Endodermal cell (in vitro differentiated cells): ENCODE data around the gene CLEC2L. TPM values are rescaled to one million over a fixed set of nuclear protein-coding genes. Genes with fewer than 3 reads are reported as not detected.

ENCODE experiments used
- DNase-seq: peaks from one replicate; pipeline ENCODE4 v3.0.0-alpha.2; 2017
- H3K27ac ChIP-seq: 2 replicates; pipeline ENCODE4 v1.5.1; 2013; ENCODE audit warnings: mild to moderate bottlenecking, low read depth, low read length, moderate library complexity
- H3K27me3 ChIP-seq: 2 replicates; pipeline ENCODE4 v1.6.1; 2013; ENCODE audit warnings: mild to moderate bottlenecking, low read length, moderate library complexity; ENCODE audit not compliant: insufficient read depth, control insufficient read depth, poor library complexity, severe bottlenecking
- H3K36me3 ChIP-seq: 2 replicates; pipeline ENCODE4 v1.7.0; 2013; ENCODE audit warnings: mild to moderate bottlenecking, low read length, moderate library complexity; ENCODE audit not compliant: control insufficient read depth, insufficient read depth
- H3K4me1 ChIP-seq: one replicate; pipeline ENCODE4 v1.7.0; 2013; ENCODE audit warnings: low read length; ENCODE audit not compliant: control insufficient read depth, insufficient read depth
- H3K4me3 ChIP-seq: 2 replicates; pipeline ENCODE4 v1.5.1; 2013; ENCODE audit warnings: mild to moderate bottlenecking, low read length, moderate library complexity
- H3K9ac ChIP-seq: 2 replicates; pipeline ENCODE4 v1.6.1; 2013; ENCODE audit warnings: mild to moderate bottlenecking, low read length, moderate library complexity; ENCODE audit not compliant: poor library complexity, severe bottlenecking; ENCODE audit errors: extremely low read depth
- H3K9me3 ChIP-seq: 2 replicates; pipeline ENCODE4 v1.6.1; 2013; ENCODE audit warnings: mild to moderate bottlenecking, low read length, moderate library complexity; ENCODE audit not compliant: control insufficient read depth
- H3K27ac Mint-ChIP-seq: 2 replicates; pipeline ENCODE4 v1.8.0; 2020; ENCODE audit warnings: mixed read lengths
- H3K27me3 Mint-ChIP-seq: 2 replicates; pipeline ENCODE4 v1.8.0; 2021; ENCODE audit warnings: mild to moderate bottlenecking, mixed read lengths; ENCODE audit not compliant: insufficient read depth
- H3K36me3 Mint-ChIP-seq: 2 replicates; pipeline ENCODE4 v1.8.0; 2020; ENCODE audit warnings: low read depth, mixed read lengths
- H3K4me1 Mint-ChIP-seq: 2 replicates; pipeline ENCODE4 v1.8.0; 2020; ENCODE audit warnings: mixed read lengths
- H3K4me3 Mint-ChIP-seq: 2 replicates; pipeline ENCODE4 v1.8.0; 2020; ENCODE audit warnings: mild to moderate bottlenecking, moderate library complexity, mixed read lengths
- H3K9me3 Mint-ChIP-seq: 2 replicates; pipeline ENCODE4 v1.8.0; 2020; ENCODE audit warnings: mild to moderate bottlenecking, mixed read lengths
- CTCF ChIP-seq: fragments of 200-600 bp; sonication (generic); conservative IDR thresholded peaks from 2 replicates; pipeline ENCODE4 v1.5.0; 2021; ENCODE audit warnings: antibody characterized with exemption, mild to moderate bottlenecking
- WGBS, 2 experiments: methylation state at CpG; one replicate each; pipeline versions ENCODE4 v1.1.5 to v1.1.7; 2013; ENCODE audit warnings: missing lambda C conversion rate in 2 of 2, mixed read lengths in 1 of 2; ENCODE audit not compliant: insufficient coverage in 1 of 2, insufficient read length in 1 of 2; 5-methylcytosine and 5-hydroxymethylcytosine counted together
- total RNA-seq, 2 donors: library from RNA; stranded (reverse); fragmentation: NEBNext Ultra II Directional in 1 of 2; extraction: Animal tissue kit (Norgen Biotek cat#: 25700) in 1 of 2; gene quantifications; 2 replicates in 1 of 2; 3 replicates in 1 of 2; pipeline ENCODE4 v1.2.1, GENCODE V29; 2021

The CLEC2L gene
- total RNA-seq, 2 donors from 2014 or later: 1.2 to 1.5 TPM

DNA sequence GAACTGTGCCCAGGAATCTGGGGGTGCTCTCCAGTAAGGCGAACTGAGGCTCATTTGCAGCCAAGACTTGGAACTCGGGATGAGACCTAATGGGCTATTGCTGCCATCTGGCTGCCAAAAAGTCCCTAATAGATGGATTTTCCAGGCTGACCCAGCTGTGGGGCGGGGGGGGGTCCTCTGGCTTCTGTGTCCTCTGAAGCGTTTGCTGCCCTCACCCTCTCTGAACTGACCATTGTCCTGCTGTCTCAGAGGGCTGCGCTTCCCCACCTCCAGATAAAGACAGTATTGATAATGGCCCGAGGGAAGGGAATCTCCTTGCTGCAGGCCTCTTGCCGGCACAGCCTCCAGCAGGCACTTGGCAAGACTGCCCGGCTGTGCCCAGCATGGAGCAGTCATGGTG, 46.6 kb downstream of the CLEC2L start:
- TF ChIP-seq CTCF: peak; percentile 59
- DNase-seq: peak; percentile 64
- Histone ChIP-seq H3K4me3 (no peak overlapping the region), H3K27ac (no peak overlapping the region), H3K36me3 (peaks cover 59% of the 10 kb centered on the region), H3K27me3 (no peaks in the 10 kb centered on the region), H3K9ac (no peak overlapping the region), H3K4me1 (peaks cover 19% of the 10 kb centered on the region), H3K9me3 (no peaks in the 10 kb centered on the region)
- Mint-ChIP-seq H3K27ac (no peak overlapping the region), H3K4me1 (peaks cover 37% of the 10 kb centered on the region), H3K4me3 (no peak overlapping the region), H3K27me3 (no peaks in the 10 kb centered on the region), H3K36me3 (peaks cover 41% of the 10 kb centered on the region), H3K9me3 (no peaks in the 10 kb centered on the region)
- WGBS, 2 experiments: 83 to 84% methylated on average over 6 to 8 of the region's 8 CpGs

DNA sequence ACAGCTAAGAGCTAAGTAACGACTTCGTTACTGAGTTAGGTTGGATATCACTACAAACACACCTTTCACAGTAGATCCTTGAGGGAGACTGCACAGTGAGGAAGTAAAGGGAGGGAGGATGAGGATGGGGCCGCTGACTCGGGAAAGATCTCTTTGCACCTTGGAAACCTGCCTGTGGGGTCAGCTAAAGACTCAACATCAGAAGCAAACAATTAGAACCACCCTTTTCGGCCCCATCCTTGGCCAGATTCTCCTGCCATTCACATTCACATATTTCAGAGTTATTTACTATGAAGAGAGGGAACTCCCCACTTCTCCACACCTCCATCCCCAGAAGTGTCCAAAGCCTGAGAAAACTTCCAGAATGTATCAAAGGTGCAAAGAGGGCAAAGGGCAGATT, 47.1 kb downstream of the CLEC2L start:
- 98% methylated on average over 2 of the region's 5 CpGs; no CpG with 5 or more reads in 1 of the 2 experiments for WGBS, 2 experiments
- peaks cover 64% of the 10 kb centered on the region for H3K36me3 ChIP-seq
- H3K9ac ChIP-seq: no peak overlapping the region
- DNase-seq: peak; percentile 26
- H3K9me3 ChIP-seq: no peaks in the 10 kb centered on the region
- H3K9me3 Mint-ChIP-seq: no peaks in the 10 kb centered on the region
- H3K27ac Mint-ChIP-seq: peak overlapping the region; percentile 75
- H3K27me3 ChIP-seq: no peaks in the 10 kb centered on the region
- TF ChIP-seq CTCF: no peak
- H3K27me3 Mint-ChIP-seq: no peaks in the 10 kb centered on the region
- H3K27ac ChIP-seq: no peak overlapping the region
- no peak overlapping the region for H3K4me3 ChIP-seq
- H3K4me1 Mint-ChIP-seq: peaks cover 34% of the 10 kb centered on the region
- H3K4me1 ChIP-seq: peaks cover 19% of the 10 kb centered on the region
- peaks cover 45% of the 10 kb centered on the region for H3K36me3 Mint-ChIP-seq
- H3K4me3 Mint-ChIP-seq: no peak overlapping the region

- H3K9me3 Mint-ChIP-seq: no peaks in the 10 kb centered on the region
- WGBS, 2 experiments: 94 to 96% methylated on average over 9 to 16 of the region's 20 CpGs
- Histone ChIP-seq H3K27ac (no peak overlapping the region), H3K4me1 (peaks cover 19% of the 10 kb centered on the region), H3K36me3 (peaks cover 67% of the 10 kb centered on the region), H3K9me3 (no peaks in the 10 kb centered on the region), H3K9ac (no peak overlapping the region), H3K27me3 (no peaks in the 10 kb centered on the region), H3K4me3 (no peak overlapping the region)
- no peak overlapping the region for H3K4me3 Mint-ChIP-seq
- DNase-seq: peak; percentile 49
- peaks cover 31% of the 10 kb centered on the region for H3K4me1 Mint-ChIP-seq
- H3K27ac Mint-ChIP-seq: peak overlapping the region; percentile 75
- no peak for TF ChIP-seq CTCF
- no peaks in the 10 kb centered on the region for H3K27me3 Mint-ChIP-seq
- peaks cover 48% of the 10 kb centered on the region for H3K36me3 Mint-ChIP-seq
Measured at GRCh38 chr7:139571190-139571589, 47.7 kb downstream of the CLEC2L start.
